Skeletal muscle satellite cell (primary cell): Measurements from ENCODE around the gene GLI1.
"Not testable (repeated sequence)": the region's sequence is repeated elsewhere in the genome, so short reads cannot be mapped to it uniquely, and the experiment has no call there.

Experiments
- H3K27me3 ChIP-seq: 2 replicates; pipeline ENCODE4 v1.7.0; 2013; ENCODE audit warnings: low read length; ENCODE audit not compliant: control insufficient read depth, insufficient read depth
- H3K36me3 ChIP-seq: 2 replicates; pipeline ENCODE4 v1.7.0; 2013; ENCODE audit warnings: mild to moderate bottlenecking, control low read depth, low read length; ENCODE audit not compliant: insufficient read depth
- H3K4me1 ChIP-seq: 2 replicates; pipeline ENCODE4 v1.7.0; 2013; ENCODE audit warnings: low read length; ENCODE audit not compliant: control insufficient read depth, insufficient read depth
- H3K4me2 ChIP-seq: 2 replicates; pipeline ENCODE4 v1.7.0; 2013; ENCODE audit warnings: mild to moderate bottlenecking, low read length
- H3K4me3 ChIP-seq: 2 replicates; pipeline ENCODE4 v1.7.0; 2013; ENCODE audit warnings: low read length
- H3K9ac ChIP-seq: 2 replicates; pipeline ENCODE4 v1.7.0; 2013; ENCODE audit warnings: mild to moderate bottlenecking, low read depth, low read length, moderate library complexity
- H3K9me3 ChIP-seq: replicated peaks from 2 replicates; pipeline ENCODE4 v1.7.0; 2013; ENCODE audit warnings: mild to moderate bottlenecking, control low read depth, low read length

The GLI1 gene

GRCh38 chr12:57513266-57513665 lies 53.7 kb downstream of the GLI1 start:
- H3K9me3 ChIP-seq, result no peaks in the 10 kb centered on the region
- peaks cover 78% of the 10 kb centered on the region for H3K36me3 ChIP-seq

GRCh38 chr12:57513677-57514076 lies 54.1 kb downstream of the GLI1 start:
- not testable (repeated sequence) for H3K4me2 ChIP-seq, H3K4me3 ChIP-seq, H3K9me3 ChIP-seq, H3K9ac ChIP-seq, H3K27me3 ChIP-seq
- peaks cover 82% of the 10 kb centered on the region for H3K36me3 ChIP-seq
- peaks cover 15% of the 10 kb centered on the region for H3K4me1 ChIP-seq

More at GRCh38 chr12:57513266-57513665, 53.7 kb downstream of the GLI1 start:
- Histone ChIP-seq H3K4me1 (peaks cover 11% of the 10 kb centered on the region), H3K9ac (no peak overlapping the region), H3K4me2 (no peak overlapping the region), H3K4me3 (no peak overlapping the region), H3K27me3 (no peaks in the 10 kb centered on the region)

GRCh38 chr12:57514246-57514645 lies 54.7 kb downstream of the GLI1 start:
- H3K4me3 ChIP-seq, H3K4me2 ChIP-seq, H3K9ac ChIP-seq, H3K27me3 ChIP-seq, H3K9me3 ChIP-seq: not testable (repeated sequence)
- Histone ChIP-seq H3K36me3 (peaks cover 81% of the 10 kb centered on the region), H3K4me1 (peaks cover 21% of the 10 kb centered on the region)

- H3K9me3 ChIP-seq, result no peaks in the 10 kb centered on the region
- H3K27me3 ChIP-seq, result no peaks in the 10 kb centered on the region
- H3K4me2 ChIP-seq, result no peak overlapping the region
- H3K36me3 ChIP-seq, result peaks cover 83% of the 10 kb centered on the region
- no peak overlapping the region for H3K9ac ChIP-seq
- H3K4me1 ChIP-seq, result peaks cover 24% of the 10 kb centered on the region
- no peak overlapping the region for H3K4me3 ChIP-seq
These were observed 55.3 kb downstream of the GLI1 start for GRCh38 chr12:57514720-57515407.

- Histone ChIP-seq H3K4me1 (peaks cover 24% of the 10 kb centered on the region), H3K27me3 (no peaks in the 10 kb centered on the region), H3K4me2 (no peak overlapping the region), H3K9me3 (no peaks in the 10 kb centered on the region), H3K36me3 (peaks cover 83% of the 10 kb centered on the region), H3K9ac (no peak overlapping the region), H3K4me3 (no peak overlapping the region)
These were observed 55.9 kb downstream of the GLI1 start for GRCh38 chr12:57515408-57515933.

- Histone ChIP-seq H3K9me3 (no peaks in the 10 kb centered on the region), H3K9ac (no peak overlapping the region), H3K4me1 (peaks cover 28% of the 10 kb centered on the region), H3K27me3 (no peaks in the 10 kb centered on the region), H3K4me2 (no peak overlapping the region), H3K4me3 (no peak overlapping the region), H3K36me3 (peaks cover 83% of the 10 kb centered on the region)
These were observed 56.5 kb downstream of the GLI1 start for GRCh38 chr12:57515934-57516541.

GRCh38 chr12:57516617-57517153 lies 57.1 kb downstream of the GLI1 start:
- Histone ChIP-seq H3K4me1 (peaks cover 34% of the 10 kb centered on the region), H3K4me3 (no peak overlapping the region), H3K36me3 (peaks cover 78% of the 10 kb centered on the region)

GRCh38 chr12:57517187-57517586 lies 57.6 kb downstream of the GLI1 start:
- Histone ChIP-seq H3K36me3 (peaks cover 73% of the 10 kb centered on the region), H3K9ac (no peak overlapping the region), H3K4me3 (no peak overlapping the region), H3K4me2 (peak overlapping the region; percentile 17), H3K4me1 (peaks cover 39% of the 10 kb centered on the region), H3K9me3 (no peaks in the 10 kb centered on the region), H3K27me3 (no peaks in the 10 kb centered on the region)

More at GRCh38 chr12:57516617-57517153, 57.1 kb downstream of the GLI1 start:
- H3K4me2 ChIP-seq, result no peak overlapping the region
- H3K9ac ChIP-seq, result no peak overlapping the region
- H3K9me3 ChIP-seq, result no peaks in the 10 kb centered on the region
- H3K27me3 ChIP-seq, result no peaks in the 10 kb centered on the region

- not testable (repeated sequence) for H3K9me3 ChIP-seq, H3K27me3 ChIP-seq
- H3K4me1 ChIP-seq, result peaks cover 41% of the 10 kb centered on the region
- H3K9ac ChIP-seq, result peak overlapping the region; percentile 27
- peak overlapping the region; percentile 97 for H3K4me2 ChIP-seq
- H3K36me3 ChIP-seq, result peaks cover 67% of the 10 kb centered on the region
- peak overlapping the region; percentile 94 for H3K4me3 ChIP-seq
These were observed 58.1 kb downstream of the GLI1 start for GRCh38 chr12:57517718-57518117.

GRCh38 chr12:57518176-57518919 lies 58.8 kb downstream of the GLI1 start:
- Histone ChIP-seq H3K27me3 (no peaks in the 10 kb centered on the region), H3K4me3 (peak overlapping the region; percentile 94), H3K9me3 (no peaks in the 10 kb centered on the region), H3K4me2 (peak overlapping the region; percentile 97), H3K4me1 (peaks cover 41% of the 10 kb centered on the region), H3K36me3 (peaks cover 61% of the 10 kb centered on the region), H3K9ac (peak overlapping the region; percentile 27)
